GM12878 (cell line): Measurements from ENCODE around the gene ARL14EP. TPM values are rescaled to one million over a fixed set of nuclear protein-coding genes. Genes with fewer than 3 reads are reported as not detected.

Experiments
- ATAC-seq: fragments of 200-7000 bp; cut with Tn5 transposase; 3 replicates; pipeline ENCODE4 v1.9.1; 2020; ENCODE audit warnings: mild to moderate bottlenecking, moderate library complexity
- BruUV-seq: library from RNA; stranded (reverse); fragments of 400-500 nt; replicated peaks from 2 replicates; lab custom pipeline; 2021; lab: Mats Ljungman, UMichigan
- CTCF ChIA-PET: fragments of 300-600 bp; sonication (Branson Sonifier 250); formaldehyde crosslinking; extraction: SDS; loops from one replicate; lab custom pipeline; 2021; ENCODE audit warnings: inconsistent platforms; lab: Yijun Ruan, JAX
- POLR2A ChIA-PET: fragments of 350-600 bp; formaldehyde crosslinking; extraction: SDS; loops from one replicate; lab custom pipeline; 2021; ENCODE audit warnings: inconsistent platforms; lab: Charles Lee
- RAD21 ChIA-PET: fragments of 300-600 bp; sonication (Branson Sonifier 250); formaldehyde crosslinking; loops from one replicate; lab custom pipeline; 2023; ENCODE audit warnings: antibody characterized with exemption; ENCODE audit not compliant: unreplicated experiment; lab: Charles Lee
- SMC1A ChIA-PET: fragments of 300-600 bp; sonication (Branson Sonifier 250); formaldehyde crosslinking; loops from one replicate; lab custom pipeline; 2023; ENCODE audit not compliant: unreplicated experiment, uncharacterized antibody; lab: Charles Lee
- DNase-seq: peaks from one replicate; pipeline ENCODE4 v3.0.0-alpha.2; 2011; ENCODE audit warnings: low read depth, low spot score
- FAIRE-seq: peaks from 3 replicates; lab custom pipeline; 2011; peaks lifted over from hg19 to GRCh38; lab: Jason Lieb, UNC
- H2AFZ ChIP-seq: 2 replicates; pipeline ENCODE4 v1.6.0; 2011; ENCODE audit warnings: low read depth, low read length, control low read depth; ENCODE audit not compliant: control insufficient read depth
- H3K27ac ChIP-seq: 2 replicates; pipeline ENCODE4 v1.5.1; 2011; ENCODE audit warnings: control low read depth; ENCODE audit not compliant: control insufficient read depth, insufficient read depth
- H3K27me3 ChIP-seq, 2 experiments: replicated peaks in 1 of 2; 2 replicates each; pipeline versions ENCODE4 v1.6.0 to v1.6.1; 2011; ENCODE audit warnings: low read length in 1 of 2; ENCODE audit not compliant: control insufficient read depth in 2 of 2, insufficient read depth in 2 of 2
- H3K36me3 ChIP-seq, 2 experiments: 2 replicates each; pipeline ENCODE4 v1.5.1; 2011; ENCODE audit warnings: low read length in 1 of 2; ENCODE audit not compliant: control insufficient read depth in 2 of 2, insufficient read depth in 2 of 2
- H3K4me1 ChIP-seq: 2 replicates; pipeline ENCODE4 v1.6.1; 2011; ENCODE audit warnings: mild to moderate bottlenecking, low read length, moderate library complexity, mixed read lengths; ENCODE audit not compliant: control insufficient read depth, insufficient read depth
- H3K4me2 ChIP-seq: 2 replicates; pipeline ENCODE4 v1.6.0; 2011; ENCODE audit warnings: control low read depth; ENCODE audit not compliant: control insufficient read depth, insufficient read depth
- H3K4me3 ChIP-seq: fragments of 200-600 bp; sonication (generic); 2 replicates; pipeline ENCODE4 v1.5.1; 2016
- H3K79me2 ChIP-seq: 2 replicates; pipeline ENCODE4 v1.6.0; 2011; ENCODE audit warnings: low read length; ENCODE audit not compliant: control insufficient read depth, insufficient read depth
- H3K9ac ChIP-seq: 2 replicates; pipeline ENCODE4 v1.8.0; 2011; ENCODE audit warnings: low read length, control low read depth, mixed read lengths; ENCODE audit not compliant: control insufficient read depth, insufficient read depth
- H3K9me3 ChIP-seq: replicated peaks from 3 replicates; pipeline ENCODE4 v1.5.1; 2011; ENCODE audit warnings: mild to moderate bottlenecking, low read length; ENCODE audit not compliant: control insufficient read depth, insufficient read depth
- H4K20me1 ChIP-seq: 2 replicates; pipeline ENCODE4 v1.6.0; 2011; ENCODE audit not compliant: control insufficient read depth, insufficient read depth
- BACH1 ChIP-seq: fragments of 450-650 bp; IDR thresholded peaks from 2 replicates; pipeline ENCODE4 v1.6.1; 2017; ENCODE audit warnings: mild to moderate bottlenecking, borderline replicate concordance
- BCL11A ChIP-seq: IDR thresholded peaks from 2 replicates; pipeline ENCODE4 v1.6.1; 2011; ENCODE audit warnings: low read depth, low read length
- CBFB ChIP-seq: IDR thresholded peaks from 2 replicates; pipeline ENCODE4 v1.6.1; 2016; ENCODE audit warnings: antibody characterized with exemption, low read depth
- CHD2 ChIP-seq: IDR thresholded peaks from 2 replicates; pipeline ENCODE4 v1.6.1; 2011; ENCODE audit warnings: low read depth, low read length, improper control_type of control experiment, borderline replicate concordance
- FOXM1 ChIP-seq: IDR thresholded peaks from 2 replicates; pipeline ENCODE4 v1.6.1; 2012; ENCODE audit warnings: low read depth, mild to moderate bottlenecking, inconsistent platforms, low read length, moderate library complexity
- KAT2A ChIP-seq: conservative IDR thresholded peaks from 2 replicates; pipeline ENCODE4 v1.6.1; 2011; ENCODE audit warnings: low read depth, low read length; ENCODE audit not compliant: control insufficient read depth
- NFXL1 ChIP-seq: fragments of 450-650 bp; IDR thresholded peaks from 2 replicates; pipeline ENCODE4 v1.6.1; 2017; ENCODE audit warnings: antibody characterized with exemption, mild to moderate bottlenecking, borderline replicate concordance
- NR2F1 ChIP-seq: fragments of 450-650 bp; conservative IDR thresholded peaks from 2 replicates; pipeline ENCODE4 v1.6.1; 2017; ENCODE audit warnings: mild to moderate bottlenecking
- PAX5 ChIP-seq: IDR thresholded peaks from 2 replicates; pipeline ENCODE4 v1.6.1; 2011; ENCODE audit warnings: low read depth, low read length, borderline replicate concordance
- PAX8 ChIP-seq: fragments of 450-650 bp; IDR thresholded peaks from 2 replicates; pipeline ENCODE4 v1.6.1; 2017; ENCODE audit warnings: mild to moderate bottlenecking, moderate library complexity
- POLR2AphosphoS2 ChIP-seq: IDR thresholded peaks from 2 replicates; pipeline ENCODE4 v1.6.1; 2011; ENCODE audit warnings: low read depth, mild to moderate bottlenecking, low read length, improper control_type of control experiment, moderate library complexity
- POLR2AphosphoS5 ChIP-seq: IDR thresholded peaks from 2 replicates; pipeline ENCODE4 v1.6.1; 2011; ENCODE audit warnings: mild to moderate bottlenecking, low read length, inconsistent platforms
- PRDM15 ChIP-seq: fragments of 450-650 bp; formaldehyde crosslinking; IDR thresholded peaks from 2 replicates; pipeline ENCODE4 v1.4.0; 2020; ENCODE audit warnings: mild to moderate bottlenecking, moderate library complexity
- RBBP5 ChIP-seq: fragments of 200-600 bp; sonication (generic); conservative IDR thresholded peaks from 2 replicates; pipeline ENCODE4 v1.6.1; 2016
- SRF ChIP-seq, 2 experiments: IDR thresholded peaks; 2 replicates each; pipeline ENCODE4 v1.6.1; 2011; ENCODE audit warnings: low read depth in 2 of 2, low read length in 2 of 2, mild to moderate bottlenecking in 1 of 2, moderate library complexity in 1 of 2
- TAF1 ChIP-seq: IDR thresholded peaks from 2 replicates; pipeline ENCODE4 v1.6.1; 2011; ENCODE audit warnings: mild to moderate bottlenecking, low read depth, low read length, borderline replicate concordance
- WGBS: methylation state at CpG from one replicate; pipeline ENCODE4 v1.1.6; 2016; ENCODE audit warnings: low lambda C conversion rate; ENCODE audit not compliant: insufficient replicate concordance, insufficient coverage; ENCODE audit errors: missing lambda C conversion rate; 5-methylcytosine and 5-hydroxymethylcytosine counted together
- in situ Hi-C: fragments of 300-500 bp; cut with MboI; formaldehyde crosslinking; loops from 9 replicates; pipeline ENCODE4 v1.14.3; 2018; ENCODE audit warnings: mixed read lengths
- intact Hi-C: fragments of 100-400 bp; cut with micrococcal nuclease; formaldehyde crosslinking; loops from one replicate; pipeline ENCODE4 v1.14.2; 2022; ENCODE audit not compliant: unreplicated experiment
- polyA plus RNA-seq, 11 experiments: library from polyadenylated mRNA; depleted of rRNA in 4 of 11; unstranded in 6 of 11; stranded (reverse) in 5 of 11; fragments of >200 nt; fragmentation: Nextera tagmentation in 4 of 11; fragmentation: Illumina TruSeq in 1 of 11; extraction: Ambion mirVana in 4 of 11; extraction: Trizol in 1 of 11; gene quantifications; 1 replicate in 1 of 11; 2 replicates in 10 of 11; pipeline versions ENCODE4 v1.2.1 to v1.2.3, GENCODE V29; 2011 to 2016; ENCODE audit warnings: inconsistent platforms in 2 of 11, missing spikeins in 2 of 11, low read depth in 1 of 11
- total RNA-seq, 4 experiments: library from RNA; depleted of rRNA in 3 of 4; stranded (reverse); fragments of >200 nt in 3 of 4; fragmentation: Illumina TruSeq in 1 of 4; extraction: Trizol in 1 of 4; gene quantifications; 2 replicates each; pipeline versions ENCODE4 v1.2.1 to v1.2.3, GENCODE V29; 2013 to 2021
- TF ChIP-seq, protein P1 (sequence below): fragments of 450-650 bp; IDR thresholded peaks from 2 replicates; pipeline ENCODE4 v1.6.1; 2017; ENCODE audit warnings: borderline replicate concordance
- TF ChIP-seq, protein P2 (sequence below): fragments of 150-350 bp; IDR thresholded peaks from 2 replicates; pipeline ENCODE4 v1.6.1; 2014; ENCODE audit warnings: mild to moderate bottlenecking, low read depth, low read length

ARL14EP gene
- total and polyA plus RNA-seq, 10 of the 15 experiments (the other 5 are each of a cell fraction or from before 2014, with no cell fraction given): 18.1 to 59.8 (median 42.8) TPM

GRCh38 chr11:30304620-30305019 is 18.3 kb upstream of the ARL14EP start (continued):
- no peak for TF ChIP-seq PRDM15 (CRISPR knock-in tag)
- no peak for TF ChIP-seq BACH1
- no peak for TF ChIP-seq CHD2
- no peak for TF ChIP-seq CBFB

- ChIA-PET RAD21 (interaction anchor here (1.1 to 1.7 kb wide), 3 partner anchors 10 to 182 kb away, joined by 3 to 6 read pairs (median 3); no protein-coding TSS in a partner anchor), CTCF (interaction anchor here (1.0 to 1.8 kb wide), 7 partner anchors 9 to 182 kb away, joined by 3 to 7 read pairs (median 5); partner anchors contain the start of gene ARL14EP), SMC1A (interaction anchor here (0.9 to 4.2 kb wide), 7 partner anchors 13 to 182 kb away, joined by 3 to 20 read pairs (median 4); partner anchors contain the start of gene ARL14EP), POLR2A (interaction anchor here (1.0 to 1.6 kb wide), 2 partner anchors 12 to 33 kb away, joined by 3 to 6 read pairs; partner anchors contain the start of gene ARL14EP)
- no TSS peak for BruUV-seq
- Histone ChIP-seq H3K9me3 (no peaks in the 10 kb centered on the region), H3K4me2 (peak overlapping the region; percentile 26), H3K9ac (no peak overlapping the region), H3K36me3 (no peaks in the 10 kb centered on the region), H3K79me2 (no peaks in the 10 kb centered on the region), H3K4me3 (no peak overlapping the region), H2AFZ (no peak overlapping the region), H3K27me3 (no peaks in the 10 kb centered on the region), H3K27ac (no peak overlapping the region), H3K4me1 (peaks cover 10% of the 10 kb centered on the region), H4K20me1 (no peaks in the 10 kb centered on the region)
- in situ Hi-C loops: no loop called here
- DNase-seq (peak; percentile 53), FAIRE-seq (peak; percentile 84), ATAC-seq (peak; percentile 97)
- intact Hi-C loops: loop anchor here (2.0 kb wide), 2 partner anchors 48 to 104 kb away; no protein-coding TSS in a partner anchor
- 6% methylated on average over 1 of the region's 1 CpG for WGBS
- TF ChIP-seq SRF (IDR thresholded peaks at IDR 0.05; ENCODE audit: low read depth in 2 of 2, low read length in 2 of 2) (0 out of 4 replicates have a peak, but pooled peaks of 1 of the 2 experiments have one; percentile 32), POLR2AphosphoS2 (no peak), NFXL1 (no peak), NR2F1 (0 out of 2 replicates have a peak, but pooled peaks have one; percentile 24), PAX5 (peak; percentile 77), POLR2AphosphoS5 (no peak), KAT2A (no peak), BCL11A (peak; percentile 85), RBBP5 (no peak), FOXM1 (peak; percentile 75), TAF1 (no peak), PAX8 (no peak)
- TF ChIP-seq, protein P1, sequence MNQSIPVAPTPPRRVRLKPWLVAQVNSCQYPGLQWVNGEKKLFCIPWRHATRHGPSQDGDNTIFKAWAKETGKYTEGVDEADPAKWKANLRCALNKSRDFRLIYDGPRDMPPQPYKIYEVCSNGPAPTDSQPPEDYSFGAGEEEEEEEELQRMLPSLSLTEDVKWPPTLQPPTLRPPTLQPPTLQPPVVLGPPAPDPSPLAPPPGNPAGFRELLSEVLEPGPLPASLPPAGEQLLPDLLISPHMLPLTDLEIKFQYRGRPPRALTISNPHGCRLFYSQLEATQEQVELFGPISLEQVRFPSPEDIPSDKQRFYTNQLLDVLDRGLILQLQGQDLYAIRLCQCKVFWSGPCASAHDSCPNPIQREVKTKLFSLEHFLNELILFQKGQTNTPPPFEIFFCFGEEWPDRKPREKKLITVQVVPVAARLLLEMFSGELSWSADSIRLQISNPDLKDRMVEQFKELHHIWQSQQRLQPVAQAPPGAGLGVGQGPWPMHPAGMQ: no peak
- TF ChIP-seq, protein P2, sequence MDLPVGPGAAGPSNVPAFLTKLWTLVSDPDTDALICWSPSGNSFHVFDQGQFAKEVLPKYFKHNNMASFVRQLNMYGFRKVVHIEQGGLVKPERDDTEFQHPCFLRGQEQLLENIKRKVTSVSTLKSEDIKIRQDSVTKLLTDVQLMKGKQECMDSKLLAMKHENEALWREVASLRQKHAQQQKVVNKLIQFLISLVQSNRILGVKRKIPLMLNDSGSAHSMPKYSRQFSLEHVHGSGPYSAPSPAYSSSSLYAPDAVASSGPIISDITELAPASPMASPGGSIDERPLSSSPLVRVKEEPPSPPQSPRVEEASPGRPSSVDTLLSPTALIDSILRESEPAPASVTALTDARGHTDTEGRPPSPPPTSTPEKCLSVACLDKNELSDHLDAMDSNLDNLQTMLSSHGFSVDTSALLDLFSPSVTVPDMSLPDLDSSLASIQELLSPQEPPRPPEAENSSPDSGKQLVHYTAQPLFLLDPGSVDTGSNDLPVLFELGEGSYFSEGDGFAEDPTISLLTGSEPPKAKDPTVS: no peak
Observed at GRCh38 chr11:30310623-30311022, 12.3 kb upstream of the ARL14EP start.
